Measurements from ENCODE around the gene TRIM26.

TRIM26 gene

DNA sequence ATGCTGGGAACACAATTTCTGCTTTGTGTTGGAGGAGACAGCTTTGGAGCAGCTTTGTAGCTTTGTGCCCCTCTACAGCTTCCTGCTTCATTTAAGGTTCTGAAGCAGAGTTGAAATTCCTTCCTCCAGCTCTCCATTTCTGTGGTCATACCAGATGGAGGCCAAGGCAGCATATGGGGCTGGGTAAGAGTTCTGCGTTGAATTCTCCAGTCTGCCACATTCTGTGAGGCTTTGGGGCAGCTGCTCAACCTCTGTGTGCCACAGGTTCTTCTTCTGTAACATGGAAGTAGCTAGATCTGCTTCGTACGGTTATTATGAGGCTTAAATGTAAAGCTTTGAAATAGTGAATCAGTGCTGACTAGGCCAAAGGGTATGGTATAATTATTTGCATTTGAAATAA lies 2.9 kb upstream of the TRIM26 start:
- no peak overlapping the region for H2AFZ ChIP-seq (ENCODE audit: insufficient read depth, low read length, poor library complexity)
- no peak overlapping the region for H3K9ac ChIP-seq (ENCODE audit: low read length)
- H2AK5ac ChIP-seq (ENCODE audit: low read length), result no peak overlapping the region
- H3K79me2 ChIP-seq (ENCODE audit: control insufficient read depth, insufficient read depth, low read length, poor library complexity), result peaks cover 8% of the 10 kb centered on the region
- H2BK12ac ChIP-seq (ENCODE audit: low read length), result no peak overlapping the region
- DNase-seq, result no peak
- peaks cover 0 to 5% of the 10 kb centered on the region in 2 experiments for H3K4me1 ChIP-seq (ENCODE audit: control insufficient read depth in 1 of 2, insufficient read depth in 2 of 2, low read length in 2 of 2)
- no peak overlapping the region for H3K23ac ChIP-seq (ENCODE audit: low read length)
- H2BK120ac ChIP-seq (ENCODE audit: insufficient read depth, low read length, poor library complexity), result no peak overlapping the region
- H4K8ac ChIP-seq (ENCODE audit: low read depth, low read length), result no peak overlapping the region
- no peak overlapping the region for H4K12ac ChIP-seq (ENCODE audit: low read depth, low read length)
- peaks cover 12% of the 10 kb centered on the region for H3K79me1 ChIP-seq (ENCODE audit: low read length)
- no peak overlapping the region for H2BK5ac ChIP-seq (ENCODE audit: low read depth, low read length, poor library complexity)
- H3K9me3 ChIP-seq (ENCODE audit: insufficient read depth, low read depth, low read length), result no peaks in the 10 kb centered on the region
- H3K4ac ChIP-seq (ENCODE audit: low read depth, low read length), result no peak overlapping the region
- WGBS (ENCODE audit: extremely low coverage, insufficient coverage, insufficient read length), result no CpG with 5 or more reads among the region's 3 CpGs
- H3K27me3 ChIP-seq (ENCODE audit: insufficient read depth, low read length), result no peaks in the 10 kb centered on the region
- no peak overlapping the region for H3K14ac ChIP-seq (ENCODE audit: low read length)
- H3K27ac ChIP-seq (ENCODE audit: low read depth, low read length), result no peak overlapping the region
- H3K4me2 ChIP-seq (ENCODE audit: low read length), result no peak overlapping the region
- H4K91ac ChIP-seq (ENCODE audit: low read depth, low read length), result no peak overlapping the region
- H3K36me3 ChIP-seq (ENCODE audit: control insufficient read depth in 1 of 2, insufficient read depth in 2 of 2, low read length in 2 of 2), result no peaks in the 10 kb centered on the region
- no peak overlapping the region for H3K18ac ChIP-seq (ENCODE audit: low read length)
- no peak overlapping the region for H3K4me3 ChIP-seq (ENCODE audit: low read depth, low read length)

- Histone ChIP-seq H2AFZ (ENCODE audit: insufficient read depth, low read length, poor library complexity) (peak overlapping the region; percentile 93), H4K12ac (ENCODE audit: low read depth, low read length) (peak overlapping the region; percentile 63), H2BK5ac (ENCODE audit: low read depth, low read length, poor library complexity) (no peak overlapping the region), H3K9me3 (ENCODE audit: insufficient read depth, low read depth, low read length) (no peaks in the 10 kb centered on the region), H2AK5ac (ENCODE audit: low read length) (no peak overlapping the region), H3K27ac (ENCODE audit: low read depth, low read length) (no peak overlapping the region), H3K79me2 (ENCODE audit: control insufficient read depth, insufficient read depth, low read length, poor library complexity) (peaks cover 8% of the 10 kb centered on the region), H3K14ac (ENCODE audit: low read length) (no peak overlapping the region), H3K36me3 (ENCODE audit: control insufficient read depth in 1 of 2, insufficient read depth in 2 of 2, low read length in 2 of 2) (no peaks in the 10 kb centered on the region), H3K27me3 (ENCODE audit: insufficient read depth, low read length) (no peaks in the 10 kb centered on the region), H3K4ac (ENCODE audit: low read depth, low read length) (no peak overlapping the region), H2BK12ac (ENCODE audit: low read length) (no peak overlapping the region), H3K4me2 (ENCODE audit: low read length) (peak overlapping the region; percentile 96), H3K18ac (ENCODE audit: low read length) (no peak overlapping the region), H3K23ac (ENCODE audit: low read length) (no peak overlapping the region), H3K4me1 (ENCODE audit: control insufficient read depth in 1 of 2, insufficient read depth in 2 of 2, low read length in 2 of 2) (peaks cover 0 to 5% of the 10 kb centered on the region in 2 experiments), H4K91ac (ENCODE audit: low read depth, low read length) (no peak overlapping the region), H3K4me3 (ENCODE audit: low read depth, low read length) (peak overlapping the region; percentile 69), H4K8ac (ENCODE audit: low read depth, low read length) (peak overlapping the region; percentile 93), H2BK120ac (ENCODE audit: insufficient read depth, low read length, poor library complexity) (no peak overlapping the region), H3K9ac (ENCODE audit: low read length) (no peak overlapping the region), H3K79me1 (ENCODE audit: low read length) (peaks cover 12% of the 10 kb centered on the region)
- no peak for DNase-seq
- whole genome bisulfite sequencing (ENCODE audit: extremely low coverage, insufficient coverage, insufficient read length), result no CpG with 5 or more reads among the region's 14 CpGs
These were observed 1.4 kb upstream of the TRIM26 start for GRCh38 chr6:30214657-30214982.

GRCh38 chr6:30213957-30214656 lies 901 bp upstream of the TRIM26 start:
- Histone ChIP-seq H2BK12ac (ENCODE audit: low read length) (peak overlapping the region; percentile 42), H3K14ac (ENCODE audit: low read length) (peak overlapping the region; percentile 90), H3K18ac (ENCODE audit: low read length) (peak overlapping the region; percentile 88), H4K8ac (ENCODE audit: low read depth, low read length) (peak overlapping the region; percentile 93), H3K4ac (ENCODE audit: low read depth, low read length) (no peak overlapping the region), H3K79me2 (ENCODE audit: control insufficient read depth, insufficient read depth, low read length, poor library complexity) (peaks cover 8% of the 10 kb centered on the region), H3K27ac (ENCODE audit: low read depth, low read length) (peak overlapping the region; percentile 47), H3K27me3 (ENCODE audit: insufficient read depth, low read length) (no peaks in the 10 kb centered on the region), H3K4me2 (ENCODE audit: low read length) (peak overlapping the region; percentile 96), H3K36me3 (ENCODE audit: control insufficient read depth in 1 of 2, insufficient read depth in 2 of 2, low read length in 2 of 2) (no peaks in the 10 kb centered on the region), H3K9ac (ENCODE audit: low read length) (peak overlapping the region; percentile 59), H3K9me3 (ENCODE audit: insufficient read depth, low read depth, low read length) (no peaks in the 10 kb centered on the region), H3K4me3 (ENCODE audit: low read depth, low read length) (peak overlapping the region; percentile 69), H4K12ac (ENCODE audit: low read depth, low read length) (peak overlapping the region; percentile 85), H3K79me1 (ENCODE audit: low read length) (peaks cover 12% of the 10 kb centered on the region), H2AK5ac (ENCODE audit: low read length) (peak overlapping the region; percentile 58), H3K4me1 (ENCODE audit: control insufficient read depth in 1 of 2, insufficient read depth in 2 of 2, low read length in 2 of 2) (peaks cover 0 to 5% of the 10 kb centered on the region in 2 experiments), H2AFZ (ENCODE audit: insufficient read depth, low read length, poor library complexity) (peak overlapping the region; percentile 93), H4K91ac (ENCODE audit: low read depth, low read length) (peak overlapping the region; percentile 82), H2BK5ac (ENCODE audit: low read depth, low read length, poor library complexity) (peak overlapping the region; percentile 25), H3K23ac (ENCODE audit: low read length) (no peak overlapping the region), H2BK120ac (ENCODE audit: insufficient read depth, low read length, poor library complexity) (peak overlapping the region; percentile 70)
- WGBS (ENCODE audit: extremely low coverage, insufficient coverage, insufficient read length), result no CpG with 5 or more reads among the region's 45 CpGs
- peak; percentile 59 to 64 for DNase-seq

DNA sequence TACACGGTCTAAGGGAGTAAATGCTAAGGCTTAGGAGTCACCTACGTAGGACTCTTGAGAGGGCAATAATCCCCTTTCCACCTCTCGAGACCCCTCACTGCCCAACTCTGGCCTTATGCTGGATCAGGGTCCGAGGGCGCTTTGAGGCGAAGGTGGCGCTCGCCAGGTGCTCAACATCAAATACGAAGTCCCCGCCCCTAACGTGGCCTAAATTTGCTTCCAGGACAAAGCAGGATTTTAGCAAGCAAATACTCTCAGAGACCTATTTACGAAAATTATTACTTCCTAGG lies 406 bp upstream of the TRIM26 start:
- Histone ChIP-seq H2AK5ac (ENCODE audit: low read length) (no peak overlapping the region), H3K4me1 (ENCODE audit: control insufficient read depth in 1 of 2, insufficient read depth in 2 of 2, low read length in 2 of 2) (peaks cover 0 to 5% of the 10 kb centered on the region in 2 experiments), H3K36me3 (ENCODE audit: control insufficient read depth in 1 of 2, insufficient read depth in 2 of 2, low read length in 2 of 2) (no peaks in the 10 kb centered on the region), H3K79me1 (ENCODE audit: low read length) (peaks cover 12% of the 10 kb centered on the region), H3K4ac (ENCODE audit: low read depth, low read length) (peak overlapping the region; percentile 65), H3K9ac (ENCODE audit: low read length) (peak overlapping the region; percentile 38), H3K27me3 (ENCODE audit: insufficient read depth, low read length) (no peaks in the 10 kb centered on the region), H3K79me2 (ENCODE audit: control insufficient read depth, insufficient read depth, low read length, poor library complexity) (peaks cover 8% of the 10 kb centered on the region), H4K8ac (ENCODE audit: low read depth, low read length) (peak overlapping the region; percentile 93), H2BK120ac (ENCODE audit: insufficient read depth, low read length, poor library complexity) (peak overlapping the region; percentile 70), H3K9me3 (ENCODE audit: insufficient read depth, low read depth, low read length) (no peaks in the 10 kb centered on the region), H4K12ac (ENCODE audit: low read depth, low read length) (peak overlapping the region; percentile 85), H3K23ac (ENCODE audit: low read length) (no peak overlapping the region), H2AFZ (ENCODE audit: insufficient read depth, low read length, poor library complexity) (peak overlapping the region; percentile 93), H3K18ac (ENCODE audit: low read length) (peak overlapping the region; percentile 42), H3K27ac (ENCODE audit: low read depth, low read length) (peak overlapping the region; percentile 47), H2BK5ac (ENCODE audit: low read depth, low read length, poor library complexity) (peak overlapping the region; percentile 67), H4K91ac (ENCODE audit: low read depth, low read length) (peak overlapping the region; percentile 82), H3K14ac (ENCODE audit: low read length) (peak overlapping the region; percentile 82), H3K4me2 (ENCODE audit: low read length) (peak overlapping the region; percentile 96), H2BK12ac (ENCODE audit: low read length) (peak overlapping the region; percentile 47), H3K4me3 (ENCODE audit: low read depth, low read length) (peak overlapping the region; percentile 69)
- WGBS (ENCODE audit: extremely low coverage, insufficient coverage, insufficient read length), result no CpG with 5 or more reads among the region's 12 CpGs
- peak in 1 of 2 donors; percentile 12 for DNase-seq
